ENCODE results near the gene FLRT1.

- no peak for TF ChIP-seq CTCF (IDR thresholded peaks at IDR 0.05)
- no peak for TF ChIP-seq POLR2A (IDR thresholded peaks at IDR 0.05)
- no peak for TF ChIP-seq POLR2AphosphoS5 (IDR thresholded peaks at IDR 0.05)
These were observed 27.3 kb upstream of the FLRT1 start for GRCh38 chr11:64008283-64008913.
